OCI-LY1 (cell line): ENCODE results near the gene RGS8.

Experiments
- H2AFZ ChIP-seq: fragments of 200-600 bp; sonication (generic), shearing (Covaris generic); 2 replicates; pipeline ENCODE4 v1.6.0; 2014; ENCODE audit warnings: antibody characterized with exemption, mild to moderate bottlenecking, low read length
- H3F3A ChIP-seq: fragments of 200-600 bp; sonication (generic), shearing (Covaris generic); 2 replicates; pipeline ENCODE4 v1.6.0; 2014; ENCODE audit warnings: mild to moderate bottlenecking, antibody characterized with exemption, low read length, moderate library complexity; ENCODE audit not compliant: insufficient read depth
- H3K27ac ChIP-seq: fragments of 200-600 bp; sonication (generic); 2 replicates; pipeline ENCODE4 v1.5.1; 2014; ENCODE audit warnings: low read length, mixed run types, mild to moderate bottlenecking, low read depth; ENCODE audit not compliant: poor library complexity, severe bottlenecking
- H3K27me3 ChIP-seq: fragments of 200-600 bp; sonication (generic); 2 replicates; pipeline ENCODE4 v1.6.0; 2014; ENCODE audit warnings: antibody characterized with exemption, mild to moderate bottlenecking, low read length, moderate library complexity; ENCODE audit not compliant: insufficient read depth
- H3K36me3 ChIP-seq: fragments of 200-600 bp; sonication (generic); 2 replicates; pipeline ENCODE4 v1.6.1; 2014; ENCODE audit warnings: mild to moderate bottlenecking, antibody characterized with exemption, low read length, moderate library complexity, mixed read lengths; ENCODE audit not compliant: insufficient read depth
- H3K4me1 ChIP-seq: fragments of 200-600 bp; sonication (generic); 2 replicates; pipeline ENCODE4 v1.5.1; 2014; ENCODE audit warnings: mild to moderate bottlenecking, low read length, moderate library complexity; ENCODE audit not compliant: insufficient read depth, severe bottlenecking
- H3K4me2 ChIP-seq: fragments of 200-600 bp; sonication (generic), shearing (Covaris generic); 2 replicates; pipeline ENCODE4 v1.6.1; 2014; ENCODE audit warnings: low read length
- H3K4me3 ChIP-seq: fragments of 200-600 bp; sonication (generic); 2 replicates; pipeline ENCODE4 v1.5.1; 2014; ENCODE audit warnings: low read length, low read depth, mild to moderate bottlenecking, mixed read lengths; ENCODE audit not compliant: poor library complexity, severe bottlenecking
- H3K79me2 ChIP-seq: fragments of 200-600 bp; shearing (Covaris generic); 2 replicates; pipeline ENCODE4 v1.6.1; 2016; ENCODE audit warnings: mixed run types, low read length, mixed read lengths; ENCODE audit not compliant: insufficient read depth
- H3K9ac ChIP-seq: fragments of 200-600 bp; sonication (generic), shearing (Covaris generic); 2 replicates; pipeline ENCODE4 v1.6.1; 2014; ENCODE audit warnings: mild to moderate bottlenecking, low read length, mixed read lengths
- H3K9me2 ChIP-seq: fragments of 200-600 bp; sonication (generic), shearing (Covaris generic); 2 replicates; pipeline ENCODE4 v1.6.1; 2014; ENCODE audit warnings: low read depth, mild to moderate bottlenecking, low read length, mixed read lengths
- H3K9me3 ChIP-seq: fragments of 200-600 bp; shearing (Covaris generic); 2 replicates; pipeline ENCODE4 v1.6.1; 2014; ENCODE audit warnings: low read length, mixed read lengths
- H4K20me1 ChIP-seq: fragments of 200-600 bp; sonication (generic), shearing (Covaris generic); 2 replicates; pipeline ENCODE4 v1.6.0; 2016; ENCODE audit warnings: mild to moderate bottlenecking, low read length; ENCODE audit not compliant: insufficient read depth
- CTCF ChIP-seq: fragments of 200-600 bp; sonication (generic), shearing (Covaris generic); IDR thresholded peaks from 2 replicates; pipeline ENCODE4 v1.5.1; 2017; ENCODE audit warnings: mild to moderate bottlenecking, antibody characterized with exemption, low read length, moderate library complexity, mixed read lengths
- EZH2 ChIP-seq: fragments of 200-600 bp; sonication (generic), shearing (Covaris generic); IDR thresholded peaks from 2 replicates; pipeline ENCODE4 v1.8.0; 2017; ENCODE audit warnings: borderline replicate concordance, mixed run types, mild to moderate bottlenecking, antibody characterized with exemption, low read length, moderate library complexity, mixed read lengths

Gene RGS8

GRCh38 chr1:182720463-182720862 is 36.1 kb upstream of the RGS8 start:
- Histone ChIP-seq H3K9me3 (no peaks in the 10 kb centered on the region), H3K27me3 (no peaks in the 10 kb centered on the region), H3K9ac (no peak overlapping the region), H4K20me1 (no peaks in the 10 kb centered on the region), H3K27ac (no peak overlapping the region), H3K4me3 (no peak overlapping the region), H3K9me2 (no peaks in the 10 kb centered on the region), H3K79me2 (no peaks in the 10 kb centered on the region), H2AFZ (no peak overlapping the region), H3F3A (no peaks in the 10 kb centered on the region), H3K4me2 (no peak overlapping the region), H3K36me3 (no peaks in the 10 kb centered on the region), H3K4me1 (no peaks in the 10 kb centered on the region)
- no peak for TF ChIP-seq EZH2
- no peak for TF ChIP-seq CTCF

- Histone ChIP-seq H3K4me2 (no peak overlapping the region), H3F3A (no peaks in the 10 kb centered on the region), H3K4me1 (no peaks in the 10 kb centered on the region), H3K79me2 (no peaks in the 10 kb centered on the region), H3K27ac (no peak overlapping the region), H3K36me3 (no peaks in the 10 kb centered on the region), H3K9me3 (no peaks in the 10 kb centered on the region), H4K20me1 (no peaks in the 10 kb centered on the region), H3K9ac (no peak overlapping the region), H3K4me3 (no peak overlapping the region), H3K27me3 (no peaks in the 10 kb centered on the region), H3K9me2 (no peaks in the 10 kb centered on the region), H2AFZ (no peak overlapping the region)
- no peak for TF ChIP-seq CTCF
- no peak for TF ChIP-seq EZH2
These were observed 35.2 kb upstream of the RGS8 start for GRCh38 chr1:182719553-182719952.

GRCh38 chr1:182718311-182718710 is 33.9 kb upstream of the RGS8 start:
- TF ChIP-seq EZH2 (no peak), CTCF (no peak)
- H3K4me2 ChIP-seq: no peak overlapping the region

More at GRCh38 chr1:182718311-182718710, 33.9 kb upstream of the RGS8 start:
- H2AFZ ChIP-seq: no peak overlapping the region
- H3K9ac ChIP-seq: no peak overlapping the region
- no peaks in the 10 kb centered on the region for H3K36me3 ChIP-seq
- H3K27ac ChIP-seq: no peak overlapping the region
- no peaks in the 10 kb centered on the region for H3K9me2 ChIP-seq
- no peaks in the 10 kb centered on the region for H3K4me1 ChIP-seq
- H3K4me3 ChIP-seq: no peak overlapping the region
- no peaks in the 10 kb centered on the region for H3K9me3 ChIP-seq
- H3F3A ChIP-seq: no peaks in the 10 kb centered on the region
- no peaks in the 10 kb centered on the region for H4K20me1 ChIP-seq
- H3K79me2 ChIP-seq: no peaks in the 10 kb centered on the region
- no peaks in the 10 kb centered on the region for H3K27me3 ChIP-seq
